ENCODE results near the gene ABHD18. TPM values are rescaled to one million over a fixed set of nuclear protein-coding genes. Genes with fewer than 3 reads are reported as not detected.
A peak's percentile ranks its signal among the peaks of the same experiment; 100 is the strongest.

Gene ABHD18
- 10 to 100 TPM in 1 of 3 donors, 1 to 10 TPM in 2; 7.9 to 11.1 (median 8.5) TPM for total RNA-seq

GRCh38 chr4:127965062-127965802 lies at the start of gene ABHD18, which contains the start of gene MFSD8:
Gene ABHD18 (plus strand): TSS chr4:127965406. CDS start chr4:127982956, 17,550 bp downstream.
Gene MFSD8 (minus strand): TSS chr4:127965173. CDS start chr4:127965133, 40 bp downstream.
- intact Hi-C loops (cut with DNase I; ENCODE audit: low total_unique reads): no loop called here
- TF ChIP-seq, protein P1, sequence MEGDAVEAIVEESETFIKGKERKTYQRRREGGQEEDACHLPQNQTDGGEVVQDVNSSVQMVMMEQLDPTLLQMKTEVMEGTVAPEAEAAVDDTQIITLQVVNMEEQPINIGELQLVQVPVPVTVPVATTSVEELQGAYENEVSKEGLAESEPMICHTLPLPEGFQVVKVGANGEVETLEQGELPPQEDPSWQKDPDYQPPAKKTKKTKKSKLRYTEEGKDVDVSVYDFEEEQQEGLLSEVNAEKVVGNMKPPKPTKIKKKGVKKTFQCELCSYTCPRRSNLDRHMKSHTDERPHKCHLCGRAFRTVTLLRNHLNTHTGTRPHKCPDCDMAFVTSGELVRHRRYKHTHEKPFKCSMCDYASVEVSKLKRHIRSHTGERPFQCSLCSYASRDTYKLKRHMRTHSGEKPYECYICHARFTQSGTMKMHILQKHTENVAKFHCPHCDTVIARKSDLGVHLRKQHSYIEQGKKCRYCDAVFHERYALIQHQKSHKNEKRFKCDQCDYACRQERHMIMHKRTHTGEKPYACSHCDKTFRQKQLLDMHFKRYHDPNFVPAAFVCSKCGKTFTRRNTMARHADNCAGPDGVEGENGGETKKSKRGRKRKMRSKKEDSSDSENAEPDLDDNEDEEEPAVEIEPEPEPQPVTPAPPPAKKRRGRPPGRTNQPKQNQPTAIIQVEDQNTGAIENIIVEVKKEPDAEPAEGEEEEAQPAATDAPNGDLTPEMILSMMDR (IDR thresholded peaks at IDR 0.05): peak in 2 of 3 donors; percentile 61 to 70
- TF ChIP-seq POLR2AphosphoS5 (IDR thresholded peaks at IDR 0.05) (peak; percentile 65 to 87 (median 85)), POLR2A (IDR thresholded peaks at IDR 0.05) (peak; percentile 43)
- peak within 1 kb of the TSS; percentile 80 to 96 (median 91) for H3K4me3 ChIP-seq
- H3K36me3 ChIP-seq: no peaks in the 10 kb centered on the region
- no peaks in the 10 kb centered on the region for H3K4me1 ChIP-seq
- H3K27ac ChIP-seq: peak within 1 kb of the TSS; percentile 91 to 95
- peak; percentile 98 to 99 for DNase-seq (ENCODE audit: low spot score in 2 of 2)
- no peaks in the 10 kb centered on the region for H3K27me3 ChIP-seq
- no peaks in the 10 kb centered on the region for H3K9me3 ChIP-seq

- peaks cover 7% of the 10 kb centered on the region for H3K36me3 ChIP-seq
- no peaks in the 10 kb centered on the region for H3K9me3 ChIP-seq
- no peak for TF ChIP-seq POLR2AphosphoS5 (IDR thresholded peaks at IDR 0.05)
- no peak for TF ChIP-seq POLR2A (IDR thresholded peaks at IDR 0.05)
- TF ChIP-seq, protein P1 (IDR thresholded peaks at IDR 0.05): no peak
- DNase-seq (ENCODE audit: low spot score in 2 of 2): no peak
- no peaks in the 10 kb centered on the region for H3K27me3 ChIP-seq
- intact Hi-C loops (cut with DNase I; ENCODE audit: low total_unique reads): no loop called here
- no peaks in the 10 kb centered on the region for H3K4me1 ChIP-seq
- no peak overlapping the region for H3K4me3 ChIP-seq
- H3K27ac ChIP-seq: no peak overlapping the region
Observed at GRCh38 chr4:127916512-127916911, 48.7 kb upstream of the ABHD18 start.

DNA sequence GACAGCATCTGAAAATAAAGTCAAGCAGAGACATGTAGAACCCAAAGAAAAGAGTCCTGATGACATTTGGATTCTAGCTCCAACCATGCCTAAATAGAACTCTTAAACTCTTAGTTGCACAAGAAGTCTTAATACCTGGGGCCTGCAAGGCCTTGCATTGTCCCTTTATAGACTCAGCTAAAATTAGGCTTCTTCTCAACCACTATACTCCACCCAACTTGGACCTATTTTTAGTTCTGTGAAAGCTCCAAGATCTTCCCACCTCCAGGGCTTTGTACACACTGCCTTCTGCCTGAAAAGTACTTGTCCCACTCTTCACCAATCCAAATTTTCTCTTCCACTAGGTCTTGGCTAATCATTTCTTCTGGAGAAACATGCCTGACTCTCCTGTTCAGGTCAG lies 48.1 kb upstream of the ABHD18 start:
- no peak overlapping the region for H3K4me3 ChIP-seq
- no peak for DNase-seq (ENCODE audit: low spot score in 2 of 2)
- H3K4me1 ChIP-seq: no peaks in the 10 kb centered on the region
- no peaks in the 10 kb centered on the region for H3K9me3 ChIP-seq
- no peak overlapping the region for H3K27ac ChIP-seq
- no peaks in the 10 kb centered on the region for H3K27me3 ChIP-seq
- peaks cover 7% of the 10 kb centered on the region for H3K36me3 ChIP-seq
- intact Hi-C loops (cut with DNase I; ENCODE audit: low total_unique reads): no loop called here
- no peak for TF ChIP-seq POLR2AphosphoS5 (IDR thresholded peaks at IDR 0.05)
- no peak for TF ChIP-seq POLR2A (IDR thresholded peaks at IDR 0.05)
- TF ChIP-seq, protein P1 (IDR thresholded peaks at IDR 0.05): no peak

DNA sequence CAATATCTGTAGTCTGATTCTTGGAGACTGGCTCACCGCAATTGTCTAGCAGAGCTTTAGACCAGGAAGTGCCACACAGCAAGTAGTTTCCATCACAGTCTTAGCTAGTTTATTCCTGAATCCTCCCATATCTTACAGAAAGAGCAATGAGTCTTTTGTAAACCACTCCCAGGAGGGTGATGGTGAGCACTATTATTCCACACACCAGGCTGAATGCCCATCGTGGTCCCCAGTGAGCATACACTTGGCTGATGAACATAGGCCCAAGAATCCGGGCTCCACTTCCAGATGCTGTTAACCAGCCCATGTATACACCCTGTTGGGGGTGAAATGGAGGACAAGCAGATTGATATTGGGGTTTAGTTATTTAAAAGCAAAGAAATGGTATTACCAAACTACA lies 44.7 kb upstream of the ABHD18 start:
- H3K36me3 ChIP-seq: peaks cover 7% of the 10 kb centered on the region
- no peak for DNase-seq (ENCODE audit: low spot score in 2 of 2)

More for the DNA sequence above, 44.7 kb upstream of the ABHD18 start:
- Histone ChIP-seq H3K27ac (no peak overlapping the region), H3K4me1 (no peaks in the 10 kb centered on the region), H3K27me3 (no peaks in the 10 kb centered on the region), H3K4me3 (no peak overlapping the region), H3K9me3 (no peaks in the 10 kb centered on the region)
- TF ChIP-seq POLR2A (IDR thresholded peaks at IDR 0.05) (no peak), POLR2AphosphoS5 (IDR thresholded peaks at IDR 0.05) (no peak)
- TF ChIP-seq, protein P1 (IDR thresholded peaks at IDR 0.05): no peak
- intact Hi-C loops (cut with DNase I; ENCODE audit: low total_unique reads): loop anchor here (10.0 kb wide), 1 partner anchor 84 kb away; no protein-coding TSS in a partner anchor
